HepG2 (cell line): ENCODE results near the gene PRAC1.

Experiments
- ATF3 ChIP-seq: sonication (generic); formaldehyde crosslinking; IDR thresholded peaks from 2 replicates; pipeline ENCODE4 v1.4.0; 2020; ENCODE audit warnings: missing genetic modification reagents
- ERF ChIP-seq: IDR thresholded peaks from 2 replicates; pipeline ENCODE4 v1.6.1; 2018; ENCODE audit warnings: missing biosample characterization, missing genetic modification reagents
- FOSL1 ChIP-seq: sonication (generic); formaldehyde crosslinking; IDR thresholded peaks from 2 replicates; pipeline ENCODE4 v1.9.0; 2021; ENCODE audit warnings: missing genetic modification reagents, borderline replicate concordance
- HNF4A ChIP-seq: sonication (generic); formaldehyde crosslinking; IDR thresholded peaks from 2 replicates; pipeline ENCODE4 v1.4.0; 2020; ENCODE audit warnings: missing genetic modification reagents
- MAZ ChIP-seq, 2 experiments: sonication (generic) in 1 of 2; formaldehyde crosslinking in 1 of 2; IDR thresholded peaks; 2 replicates each; pipeline versions ENCODE4 v1.5.0 to v1.6.1; 2012 to 2020; ENCODE audit warnings: low read depth in 2 of 2, mild to moderate bottlenecking in 2 of 2, borderline replicate concordance in 1 of 2, improper control_type of control experiment in 1 of 2, low read length in 1 of 2, missing genetic modification reagents in 1 of 2, moderate library complexity in 1 of 2
- MTA1 ChIP-seq: sonication (generic); formaldehyde crosslinking; IDR thresholded peaks from 2 replicates; pipeline ENCODE4 v1.4.0; 2020; ENCODE audit warnings: missing genetic modification reagents, mild to moderate bottlenecking, borderline replicate concordance
- NCOA1 ChIP-seq: sonication (generic); formaldehyde crosslinking; IDR thresholded peaks from 2 replicates; pipeline ENCODE4 v1.9.0; 2021; ENCODE audit warnings: missing genetic modification reagents
- NR2C2 ChIP-seq: sonication (generic); formaldehyde crosslinking; IDR thresholded peaks from 2 replicates; pipeline ENCODE4 v1.4.0; 2020; ENCODE audit warnings: missing genetic modification reagents, mild to moderate bottlenecking, moderate library complexity, borderline replicate concordance
- PTBP1 ChIP-seq: fragments of 200-400 bp; formaldehyde crosslinking; IDR thresholded peaks from 2 replicates; pipeline ENCODE4 v1.6.1; 2018; ENCODE audit warnings: low read length, low read depth; ENCODE audit not compliant: poor library complexity, severe bottlenecking
- RAD21 ChIP-seq: fragments of 450-650 bp; formaldehyde crosslinking; IDR thresholded peaks from 2 replicates; pipeline ENCODE4 v1.5.0; 2020; ENCODE audit warnings: mild to moderate bottlenecking
- ZNF562 ChIP-seq: sonication (generic); formaldehyde crosslinking; IDR thresholded peaks from 2 replicates; pipeline ENCODE4 v1.8.0; 2022; ENCODE audit warnings: missing genetic modification reagents, borderline replicate concordance
- ZSCAN20 ChIP-seq: sonication (generic); formaldehyde crosslinking; IDR thresholded peaks from 2 replicates; pipeline ENCODE4 v1.4.0; 2020; ENCODE audit warnings: missing genetic modification reagents, mild to moderate bottlenecking, borderline replicate concordance
- TF ChIP-seq, protein P1 (sequence below): sonication (generic); formaldehyde crosslinking; IDR thresholded peaks from 2 replicates; pipeline ENCODE4 v1.5.0; 2020; ENCODE audit warnings: mild to moderate bottlenecking, missing genetic modification reagents, moderate library complexity

DNA sequence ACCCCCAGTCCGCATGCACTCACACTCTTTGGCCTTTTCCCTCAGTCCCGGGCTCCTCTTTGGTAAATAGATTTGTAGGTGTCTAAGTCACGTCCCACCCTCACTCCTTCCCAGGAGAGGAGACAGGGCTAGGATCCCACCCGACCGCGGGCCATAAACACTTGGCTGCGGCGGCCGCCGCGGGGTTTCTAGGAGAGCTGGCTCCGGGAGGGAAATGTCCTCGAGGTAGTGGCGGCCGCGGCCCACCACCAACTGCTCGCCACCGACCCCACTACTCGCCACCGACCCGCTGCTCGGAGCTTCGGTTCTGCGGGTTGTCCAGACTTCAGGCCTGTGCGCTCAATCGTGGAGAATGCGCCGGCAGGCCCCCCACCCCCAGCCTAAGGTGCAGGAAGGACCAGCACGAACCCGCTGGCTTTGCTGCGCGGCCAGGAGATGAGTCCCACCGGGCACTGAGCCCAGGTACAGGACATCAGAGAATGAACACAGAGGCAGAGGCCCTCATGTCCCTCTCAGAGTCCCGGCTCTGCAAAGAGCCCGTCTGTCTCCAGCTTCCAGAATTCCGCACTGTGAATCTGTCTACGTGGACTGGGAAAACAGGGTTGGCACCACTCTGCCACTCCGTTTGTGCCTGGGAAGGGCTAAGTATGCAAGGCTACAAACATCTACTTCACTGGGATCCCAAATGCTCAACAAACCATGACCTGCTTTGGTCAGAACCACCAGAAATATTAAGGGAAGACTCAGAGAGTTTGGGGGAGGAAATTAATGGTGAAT, 3.2 kb upstream of the PRAC1 start:
- TF ChIP-seq ZSCAN20 (CRISPR knock-in tag) (no peak), FOSL1 (no peak), RAD21 (no peak), HNF4A (no peak), ATF3 (CRISPR knock-in tag) (no peak), NCOA1 (CRISPR knock-in tag) (no peak), NR2C2 (CRISPR knock-in tag) (no peak), MTA1 (CRISPR knock-in tag) (no peak), PTBP1 (no peak), MAZ (IDR thresholded peaks at IDR 0.05; ENCODE audit: borderline replicate concordance, low read depth, low read length) (no peak), MAZ (CRISPR knock-in tag; IDR thresholded peaks at IDR 0.05; ENCODE audit: low read depth) (no peak), ERF (CRISPR knock-in tag) (no peak), ZNF562 (CRISPR knock-in tag) (no peak)
- TF ChIP-seq, protein P1, sequence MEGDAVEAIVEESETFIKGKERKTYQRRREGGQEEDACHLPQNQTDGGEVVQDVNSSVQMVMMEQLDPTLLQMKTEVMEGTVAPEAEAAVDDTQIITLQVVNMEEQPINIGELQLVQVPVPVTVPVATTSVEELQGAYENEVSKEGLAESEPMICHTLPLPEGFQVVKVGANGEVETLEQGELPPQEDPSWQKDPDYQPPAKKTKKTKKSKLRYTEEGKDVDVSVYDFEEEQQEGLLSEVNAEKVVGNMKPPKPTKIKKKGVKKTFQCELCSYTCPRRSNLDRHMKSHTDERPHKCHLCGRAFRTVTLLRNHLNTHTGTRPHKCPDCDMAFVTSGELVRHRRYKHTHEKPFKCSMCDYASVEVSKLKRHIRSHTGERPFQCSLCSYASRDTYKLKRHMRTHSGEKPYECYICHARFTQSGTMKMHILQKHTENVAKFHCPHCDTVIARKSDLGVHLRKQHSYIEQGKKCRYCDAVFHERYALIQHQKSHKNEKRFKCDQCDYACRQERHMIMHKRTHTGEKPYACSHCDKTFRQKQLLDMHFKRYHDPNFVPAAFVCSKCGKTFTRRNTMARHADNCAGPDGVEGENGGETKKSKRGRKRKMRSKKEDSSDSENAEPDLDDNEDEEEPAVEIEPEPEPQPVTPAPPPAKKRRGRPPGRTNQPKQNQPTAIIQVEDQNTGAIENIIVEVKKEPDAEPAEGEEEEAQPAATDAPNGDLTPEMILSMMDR (CRISPR knock-in tag), result no peak
